SKM-1 treated with dmso at 0.1 percent for 144 hours (cell line): ENCODE data around the gene VENTX.

ENCODE experiments used
- DNase-seq: peaks from one replicate; lab custom pipeline; 2025; ENCODE audit not compliant: unreplicated experiment; lab: John Stamatoyannopoulos, UW

VENTX gene, protein sequence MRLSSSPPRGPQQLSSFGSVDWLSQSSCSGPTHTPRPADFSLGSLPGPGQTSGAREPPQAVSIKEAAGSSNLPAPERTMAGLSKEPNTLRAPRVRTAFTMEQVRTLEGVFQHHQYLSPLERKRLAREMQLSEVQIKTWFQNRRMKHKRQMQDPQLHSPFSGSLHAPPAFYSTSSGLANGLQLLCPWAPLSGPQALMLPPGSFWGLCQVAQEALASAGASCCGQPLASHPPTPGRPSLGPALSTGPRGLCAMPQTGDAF

DNA sequence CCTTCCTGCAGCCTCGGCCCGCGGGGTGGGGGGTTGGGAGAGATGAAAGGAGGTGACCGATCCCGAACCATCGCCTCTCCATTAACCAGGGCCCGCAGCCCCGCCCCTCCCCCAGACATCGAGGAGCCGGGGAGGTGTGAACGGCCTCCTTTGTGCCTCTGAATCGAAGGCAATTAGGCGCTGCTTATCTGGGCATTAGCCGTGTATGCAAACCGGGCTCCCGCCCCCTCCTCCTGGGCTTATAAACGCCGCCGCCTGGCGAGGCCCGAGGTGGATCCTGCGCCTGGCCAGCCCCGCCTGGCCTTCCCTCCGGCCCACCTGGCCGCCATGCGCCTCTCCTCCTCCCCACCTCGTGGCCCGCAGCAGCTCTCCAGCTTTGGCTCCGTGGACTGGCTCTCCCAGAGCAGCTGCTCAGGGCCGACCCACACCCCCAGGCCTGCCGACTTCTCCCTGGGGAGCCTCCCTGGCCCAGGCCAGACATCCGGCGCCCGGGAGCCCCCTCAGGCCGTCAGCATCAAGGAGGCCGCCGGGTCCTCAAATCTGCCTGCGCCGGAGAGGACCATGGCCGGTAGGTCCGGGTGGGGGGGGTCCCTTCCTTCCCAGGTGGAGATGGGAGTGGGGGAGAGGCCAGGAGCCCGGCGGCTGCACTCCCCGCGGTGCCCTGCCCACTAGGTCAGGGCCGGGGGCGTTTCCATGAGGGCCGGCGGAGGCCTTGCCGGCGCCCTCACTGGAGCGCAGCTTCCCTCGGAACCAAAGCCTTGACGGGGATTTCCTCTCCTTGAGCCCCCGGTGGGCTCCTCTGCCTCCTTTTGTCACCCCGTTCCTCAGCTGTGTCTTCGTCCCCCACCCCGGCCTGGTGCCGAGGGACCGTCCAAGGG is at the start of gene VENTX:
Gene VENTX, plus strand, starts transcription at position 268 of the 878 bp plus-strand sequence. Its CDS starts 60 bp downstream, at position 328.
- DNase-seq, result no peak

- DNase-seq, result no peak
Measured at GRCh38 chr10:133187906-133188681, 49.6 kb upstream of the VENTX start.

GRCh38 chr10:133189256-133189655 is 48.4 kb upstream of the VENTX start:
- no peak for DNase-seq

DNA sequence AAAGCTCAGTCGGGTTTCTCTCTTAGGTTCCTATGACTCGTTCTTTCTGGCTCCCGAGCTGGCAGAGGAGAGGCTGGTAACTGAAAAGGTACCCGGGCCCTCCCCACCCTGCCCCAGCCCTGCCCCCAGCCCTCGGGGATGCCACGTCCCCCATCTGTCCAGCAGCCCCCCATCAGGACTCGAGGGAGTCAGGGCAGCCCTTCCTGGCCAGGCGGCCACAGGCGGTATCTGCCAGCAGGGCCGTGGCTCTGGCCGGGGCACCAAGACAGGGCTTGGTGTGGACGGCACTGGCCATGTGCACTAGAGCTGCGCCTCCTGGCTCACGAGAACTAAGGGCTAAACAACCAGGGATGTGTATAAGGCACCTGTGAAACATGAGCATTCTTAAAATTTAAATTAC is 47.9 kb upstream of the VENTX start:
- no peak for DNase-seq

DNA sequence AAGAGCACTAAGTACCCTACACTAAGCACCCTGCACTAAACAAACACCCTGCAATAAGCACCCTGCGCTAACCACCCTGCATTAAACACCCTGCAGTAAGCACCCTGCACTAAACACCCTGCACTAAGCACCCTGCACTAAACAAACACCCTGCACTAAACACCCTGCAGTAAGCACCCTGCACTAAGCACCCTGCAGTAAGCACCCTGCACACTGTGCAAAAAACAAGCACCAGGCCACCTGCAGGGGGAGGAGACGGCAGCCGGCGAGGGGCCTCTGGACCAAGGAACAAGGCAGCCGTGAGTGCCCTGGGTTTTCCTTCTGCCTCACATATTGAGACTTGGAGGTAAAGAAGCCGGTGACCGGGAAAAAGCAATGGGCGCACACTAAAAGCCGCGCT is 47.4 kb upstream of the VENTX start:
- DNase-seq, result no peak

- no peak for DNase-seq
Measured at GRCh38 chr10:133191651-133192050, 46.0 kb upstream of the VENTX start.

GRCh38 chr10:133194151-133194550 is 43.5 kb upstream of the VENTX start:
- DNase-seq, result no peak

- DNase-seq, result no peak
Measured at GRCh38 chr10:133195096-133195495, 42.6 kb upstream of the VENTX start.

GRCh38 chr10:133195611-133196010 is 42.0 kb upstream of the VENTX start:
- no peak for DNase-seq

GRCh38 chr10:133196221-133196915 is 41.3 kb upstream of the VENTX start:
- DNase-seq, result no peak

GRCh38 chr10:133196936-133197758 is 40.5 kb upstream of the VENTX start:
- DNase-seq, result no peak

- DNase-seq, result no peak
Measured at GRCh38 chr10:133197786-133198185, 39.9 kb upstream of the VENTX start.

GRCh38 chr10:133198206-133198605 is 39.4 kb upstream of the VENTX start:
- DNase-seq, result no peak

GRCh38 chr10:133198621-133199487 is 38.8 kb upstream of the VENTX start:
- no peak for DNase-seq

DNA sequence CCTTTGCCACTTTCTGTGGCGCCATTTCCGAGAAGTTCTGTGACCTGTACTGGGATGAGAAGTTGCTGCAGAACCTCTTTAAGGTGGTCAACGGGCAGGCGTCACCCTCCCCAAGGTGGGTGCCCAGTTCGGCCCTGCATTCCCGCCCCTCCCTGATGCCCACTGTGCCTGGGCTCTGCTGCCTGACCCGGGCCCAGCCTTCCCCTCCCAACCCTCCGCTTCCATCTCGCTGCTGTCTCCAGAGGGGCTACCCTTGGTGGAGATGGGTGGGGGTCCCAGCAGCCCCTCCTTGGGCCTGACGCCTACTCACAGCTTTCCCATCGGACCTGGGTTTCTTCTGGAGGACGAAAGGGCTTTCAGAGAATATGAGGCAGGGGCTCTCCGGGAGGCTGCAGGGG is 38.2 kb upstream of the VENTX start:
- no peak for DNase-seq

- no peak for DNase-seq
Measured at GRCh38 chr10:133199992-133200611, 37.6 kb upstream of the VENTX start.

- DNase-seq, result no peak
Measured at GRCh38 chr10:133200621-133201031, 37.0 kb upstream of the VENTX start.

- DNase-seq, result no peak
Measured at GRCh38 chr10:133201151-133201947, 36.3 kb upstream of the VENTX start.
